PC-3 (cell line): ENCODE data around the gene LDLR. TPM values are rescaled to one million over a fixed set of nuclear protein-coding genes. Genes with fewer than 3 reads are reported as not detected.

ENCODE experiments used
- ATAC-seq: fragments of 200-7000 bp; cut with Tn5 transposase; 2 replicates; pipeline ENCODE4 v1.9.1; 2020; ENCODE audit warnings: mild to moderate bottlenecking, moderate library complexity
- BruUV-seq: library from RNA; stranded (reverse); fragments of 400-500 nt; replicated peaks from 2 replicates; lab custom pipeline; 2021; lab: Mats Ljungman, UMichigan
- CTCF ChIA-PET: fragments of 300-600 bp; sonication (Branson Sonifier 250); formaldehyde crosslinking; loops from one replicate; lab custom pipeline; 2022; ENCODE audit warnings: antibody characterized with exemption; lab: Charles Lee
- POLR2A ChIA-PET: fragments of 300-600 bp; sonication (Branson Sonifier 250); formaldehyde crosslinking; loops from one replicate; lab custom pipeline; 2022; ENCODE audit warnings: antibody characterized with exemption; ENCODE audit not compliant: unreplicated experiment; lab: Charles Lee
- DNase-seq: peaks from one replicate; pipeline ENCODE4 v3.0.0-alpha.2; 2015
- H2AFZ ChIP-seq: fragments of 300-600 bp; sonication (generic); 2 replicates; pipeline ENCODE4 v1.6.0; 2016; ENCODE audit warnings: antibody characterized with exemption, low read length
- H3F3A ChIP-seq: fragments of 300-600 bp; sonication (generic); one replicate; pipeline ENCODE4 v1.6.0; 2017; ENCODE audit warnings: antibody characterized with exemption, low read length, control low read depth, mild to moderate bottlenecking; ENCODE audit not compliant: unreplicated experiment
- H3K27ac ChIP-seq: fragments of 300-600 bp; sonication (generic); 2 replicates; pipeline ENCODE4 v1.5.1; 2016; ENCODE audit warnings: mild to moderate bottlenecking, low read length
- H3K27me3 ChIP-seq: fragments of 300-600 bp; sonication (generic); 2 replicates; pipeline ENCODE4 v1.6.1; 2016; ENCODE audit warnings: low read length, mixed read lengths
- H3K36me3 ChIP-seq: fragments of 300-600 bp; sonication (generic); 2 replicates; pipeline ENCODE4 v1.6.1; 2016; ENCODE audit warnings: low read depth, mixed run types, low read length, mixed read lengths
- H3K4me1 ChIP-seq: fragments of 300-600 bp; sonication (generic); 2 replicates; pipeline ENCODE4 v1.5.1; 2016; ENCODE audit warnings: low read length; ENCODE audit not compliant: insufficient read depth
- H3K4me2 ChIP-seq: fragments of 300-600 bp; sonication (generic); 2 replicates; pipeline ENCODE4 v1.6.0; 2016; ENCODE audit warnings: low read length
- H3K4me3 ChIP-seq: fragments of 300-600 bp; sonication (generic); 2 replicates; pipeline ENCODE4 v1.5.1; 2016; ENCODE audit warnings: mild to moderate bottlenecking, low read length, mixed read lengths
- H3K79me2 ChIP-seq: fragments of 300-600 bp; sonication (generic); 2 replicates; pipeline ENCODE4 v1.6.1; 2017; ENCODE audit warnings: low read length, mixed read lengths
- H3K9ac ChIP-seq: fragments of 300-600 bp; sonication (generic); 2 replicates; pipeline ENCODE4 v1.6.0; 2016; ENCODE audit warnings: mild to moderate bottlenecking, low read length
- H3K9me2 ChIP-seq: fragments of 300-600 bp; sonication (generic); replicated peaks from 2 replicates; pipeline ENCODE4 v1.6.1; 2016; ENCODE audit warnings: mixed run types, low read length, mixed read lengths
- H3K9me3 ChIP-seq: fragments of 300-600 bp; sonication (generic); 2 replicates; pipeline ENCODE4 v1.6.1; 2016; ENCODE audit warnings: low read length, mixed read lengths
- H4K20me1 ChIP-seq: fragments of 300-600 bp; sonication (generic); 2 replicates; pipeline ENCODE4 v1.6.1; 2016; ENCODE audit warnings: low read length, mixed read lengths
- CTCF ChIP-seq: fragments of 300-600 bp; sonication (generic); conservative IDR thresholded peaks from 2 replicates; pipeline ENCODE4 v1.5.1; 2017; ENCODE audit warnings: antibody characterized with exemption, low read depth, mild to moderate bottlenecking, low read length
- EZH2 ChIP-seq: fragments of 300-600 bp; sonication (generic); IDR thresholded peaks from one replicate; pipeline ENCODE4 v1.6.1; 2017; ENCODE audit warnings: antibody characterized with exemption, mild to moderate bottlenecking, low read length; ENCODE audit not compliant: unreplicated experiment
- EZH2phosphoT487 ChIP-seq: fragments of 300-600 bp; sonication (generic); IDR thresholded peaks from 2 replicates; pipeline ENCODE4 v1.6.1; 2018; ENCODE audit warnings: mild to moderate bottlenecking, antibody characterized with exemption, low read length, borderline replicate concordance
- intact Hi-C: fragments of 100-400 bp; cut with micrococcal nuclease; formaldehyde crosslinking; loops from 2 replicates; pipeline ENCODE4 v1.9.0; 2023
- total RNA-seq: library from RNA; depleted of rRNA; stranded (reverse); fragments of >200 nt; gene quantifications from 2 replicates; pipeline ENCODE4 v1.2.3, GENCODE V29; 2014

LDLR gene
- total RNA-seq, 1 experiment from 2014 or later = 302 TPM

GRCh38 chr19:11054628-11055027 is 34.6 kb upstream of the LDLR start:
- H3K27me3 ChIP-seq = no peaks in the 10 kb centered on the region
- ChIA-PET POLR2A (no interaction called here), CTCF (no interaction called here)
- H3K4me1 ChIP-seq = no peaks in the 10 kb centered on the region
- TF ChIP-seq EZH2 (no peak), EZH2phosphoT487 (no peak), CTCF (no peak)
- no peaks in the 10 kb centered on the region for H4K20me1 ChIP-seq
- H3K9ac ChIP-seq = no peak overlapping the region
- H3K4me3 ChIP-seq = no peak overlapping the region
- H3K9me2 ChIP-seq = no peaks in the 10 kb centered on the region
- DNase-seq (no peak), ATAC-seq (no peak)
- no peak overlapping the region for H3K27ac ChIP-seq
- H3K4me2 ChIP-seq = no peak overlapping the region
- no peaks in the 10 kb centered on the region for H3K9me3 ChIP-seq
- no peak overlapping the region for H2AFZ ChIP-seq
- peaks cover 35% of the 10 kb centered on the region for H3K36me3 ChIP-seq
- intact Hi-C loops = no loop called here
- no TSS peak for BruUV-seq
- H3F3A ChIP-seq = no peaks in the 10 kb centered on the region
- no peaks in the 10 kb centered on the region for H3K79me2 ChIP-seq

DNA sequence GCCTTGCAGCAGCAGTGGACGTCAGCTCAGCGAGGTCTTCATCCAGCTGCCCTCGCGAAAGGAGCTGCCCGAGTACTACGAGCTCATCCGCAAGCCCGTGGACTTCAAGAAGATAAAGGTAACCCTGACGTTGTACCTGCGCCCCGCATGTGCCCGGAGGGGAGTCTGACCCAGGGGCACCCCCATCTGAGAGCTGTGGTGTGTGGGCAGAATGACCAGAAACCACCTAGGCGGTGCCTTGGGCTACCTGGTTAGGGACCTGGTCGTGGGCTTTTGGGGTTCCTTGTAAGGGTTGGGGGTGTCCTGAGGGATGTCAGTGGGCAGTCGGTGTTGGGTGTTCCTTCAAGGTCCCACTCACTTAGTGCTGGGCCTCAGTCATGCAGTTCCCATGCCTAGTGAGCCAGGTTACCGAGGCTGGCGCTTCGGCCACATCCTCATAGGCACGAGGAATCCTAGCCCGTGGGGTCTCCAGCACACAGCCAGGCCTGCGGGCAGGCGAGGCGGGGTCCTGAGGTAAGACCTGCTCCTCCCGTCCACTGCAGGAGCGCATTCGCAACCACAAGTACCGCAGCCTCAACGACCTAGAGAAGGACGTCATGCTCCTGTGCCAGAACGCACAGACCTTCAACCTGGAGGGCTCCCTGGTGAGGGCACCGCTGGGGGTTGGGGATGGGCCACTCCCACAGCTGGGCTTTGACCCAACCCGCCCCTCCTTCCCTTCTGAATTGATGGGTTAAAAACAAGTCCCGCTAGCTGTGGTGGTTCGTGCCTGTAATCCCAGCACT is 30.8 kb upstream of the LDLR start:
- ChIA-PET CTCF (no interaction called here), POLR2A (no interaction called here)
- intact Hi-C loops = no loop called here
- H4K20me1 ChIP-seq = no peaks in the 10 kb centered on the region
- no peaks in the 10 kb centered on the region for H3K4me1 ChIP-seq
- no peak overlapping the region for H3K4me2 ChIP-seq
- peaks cover 46% of the 10 kb centered on the region; the same call in 1 of the 2 replicates for H3K36me3 ChIP-seq
- no peak overlapping the region for H3K27ac ChIP-seq
- no peak overlapping the region for H3K4me3 ChIP-seq
- H2AFZ ChIP-seq = no peak overlapping the region
- H3K9me3 ChIP-seq = no peaks in the 10 kb centered on the region
- TF ChIP-seq CTCF (no peak), EZH2 (no peak), EZH2phosphoT487 (no peak)
- BruUV-seq = no TSS peak
- DNase-seq (no peak), ATAC-seq (no peak)
- no peaks in the 10 kb centered on the region for H3F3A ChIP-seq
- H3K9me2 ChIP-seq = no peaks in the 10 kb centered on the region
- H3K27me3 ChIP-seq = no peaks in the 10 kb centered on the region
- no peak overlapping the region for H3K9ac ChIP-seq
- no peaks in the 10 kb centered on the region for H3K79me2 ChIP-seq
